ENCODE results near the gene FKBP1C. TPM values are rescaled to one million over a fixed set of nuclear protein-coding genes. Genes with fewer than 3 reads are reported as not detected.

Gene FKBP1C
- total and polyA plus RNA-seq, 2 experiments from 2014 or later = 0.30 to 0.48 TPM

DNA sequence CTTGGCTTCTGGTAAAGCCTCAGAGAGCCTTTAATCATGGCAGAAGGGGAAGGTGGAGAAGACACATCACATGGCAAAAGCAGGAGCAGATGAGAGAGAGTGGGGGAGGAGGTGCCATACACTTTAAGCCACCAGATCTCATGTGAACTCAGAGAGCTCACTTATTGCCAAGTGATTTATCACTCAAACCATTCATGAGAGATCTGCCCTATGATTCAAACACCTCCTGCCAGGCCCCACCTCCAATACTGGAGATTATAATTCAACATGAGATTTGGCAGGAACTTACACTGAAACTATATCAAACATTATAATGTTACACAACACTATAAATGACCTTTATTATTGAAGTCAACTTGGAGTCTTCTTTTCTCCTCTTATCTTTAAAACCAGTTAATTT, 47.9 kb downstream of the FKBP1C start:
- Histone ChIP-seq H3K36me3 (no peaks in the 10 kb centered on the region), H3K4me3 (no peak overlapping the region), H3K27ac (no peak overlapping the region), H3K4me1 (ENCODE audit: low read depth) (peaks cover 10% of the 10 kb centered on the region), H3K27me3 (no peaks in the 10 kb centered on the region), H3K9me3 (ENCODE audit: low read depth) (no peaks in the 10 kb centered on the region)
- TF ChIP-seq, protein P1, sequence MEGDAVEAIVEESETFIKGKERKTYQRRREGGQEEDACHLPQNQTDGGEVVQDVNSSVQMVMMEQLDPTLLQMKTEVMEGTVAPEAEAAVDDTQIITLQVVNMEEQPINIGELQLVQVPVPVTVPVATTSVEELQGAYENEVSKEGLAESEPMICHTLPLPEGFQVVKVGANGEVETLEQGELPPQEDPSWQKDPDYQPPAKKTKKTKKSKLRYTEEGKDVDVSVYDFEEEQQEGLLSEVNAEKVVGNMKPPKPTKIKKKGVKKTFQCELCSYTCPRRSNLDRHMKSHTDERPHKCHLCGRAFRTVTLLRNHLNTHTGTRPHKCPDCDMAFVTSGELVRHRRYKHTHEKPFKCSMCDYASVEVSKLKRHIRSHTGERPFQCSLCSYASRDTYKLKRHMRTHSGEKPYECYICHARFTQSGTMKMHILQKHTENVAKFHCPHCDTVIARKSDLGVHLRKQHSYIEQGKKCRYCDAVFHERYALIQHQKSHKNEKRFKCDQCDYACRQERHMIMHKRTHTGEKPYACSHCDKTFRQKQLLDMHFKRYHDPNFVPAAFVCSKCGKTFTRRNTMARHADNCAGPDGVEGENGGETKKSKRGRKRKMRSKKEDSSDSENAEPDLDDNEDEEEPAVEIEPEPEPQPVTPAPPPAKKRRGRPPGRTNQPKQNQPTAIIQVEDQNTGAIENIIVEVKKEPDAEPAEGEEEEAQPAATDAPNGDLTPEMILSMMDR (IDR thresholded peaks at IDR 0.05; ENCODE audit: low read depth, low read length) = no peak
- DNase-seq (ENCODE audit: low read depth in 1 of 2, low spot score in 1 of 2) = no peak

DNA sequence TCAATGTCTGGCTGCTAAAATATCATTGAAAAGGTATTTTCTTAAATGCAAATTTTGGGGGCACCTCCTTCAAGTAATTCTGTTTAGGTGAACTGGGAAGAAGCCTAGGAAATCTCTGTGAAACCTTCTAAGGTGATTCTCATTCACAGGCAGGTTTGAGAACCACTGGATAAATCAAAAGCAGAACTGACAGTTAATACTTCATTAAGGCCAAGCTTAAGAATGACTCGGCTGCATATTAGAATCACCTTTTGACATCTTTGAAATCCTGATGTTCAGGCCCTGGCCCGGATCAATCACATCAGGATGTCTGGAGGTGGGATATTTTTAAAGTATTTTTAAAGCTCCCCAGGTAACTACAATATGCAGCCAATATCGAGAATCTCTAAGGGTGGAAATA, 50.6 kb downstream of the FKBP1C start:
- Histone ChIP-seq H3K9me3 (ENCODE audit: low read depth) (no peaks in the 10 kb centered on the region), H3K36me3 (no peaks in the 10 kb centered on the region), H3K27ac (no peak overlapping the region), H3K4me3 (no peak overlapping the region), H3K27me3 (no peaks in the 10 kb centered on the region), H3K4me1 (ENCODE audit: low read depth) (peaks cover 10% of the 10 kb centered on the region)
- DNase-seq (ENCODE audit: low read depth in 1 of 2, low spot score in 1 of 2) = no peak
- TF ChIP-seq, protein P1 (IDR thresholded peaks at IDR 0.05; ENCODE audit: low read depth, low read length) = no peak

Other genes with a start within 250 kb of the FKBP1C start
- gene LGSN, start 108.5 kb downstream of the FKBP1C start, total RNA-seq = not detected in 2 replicates
- not detected in 2 replicates for gene LGSN, start 108.5 kb downstream of the FKBP1C start, polyA plus RNA-seq